Gastroesophageal sphincter (tissue), 4 donors: ENCODE results near the gene KRTAP3-2. TPM values are rescaled to one million over a fixed set of nuclear protein-coding genes. Genes with fewer than 3 reads are reported as not detected.

Experiments used
- ATAC-seq: fragments of 150-250 bp; one replicate; pipeline ENCODE4 v1.9.1; 2016; ENCODE audit warnings: mild to moderate bottlenecking, moderate library complexity
- H3K27ac ChIP-seq, 4 donors: fragments of 200-600 bp; sonication (generic) in 3 of 4; 1 replicate in 3 of 4; 2 replicates in 1 of 4; pipeline ENCODE4 v1.5.1; 2016 to 2019
- H3K27me3 ChIP-seq: fragments of 200-600 bp; sonication (generic); one replicate; pipeline ENCODE4 v1.5.1; 2019
- H3K36me3 ChIP-seq, 2 donors: fragments of 200-600 bp; sonication (generic); one replicate each; pipeline ENCODE4 v1.5.1; 2019; ENCODE audit warnings: control low read depth in 1 of 2
- H3K4me1 ChIP-seq, 3 donors: fragments of 200-600 bp; sonication (generic); 1 replicate in 2 of 3; 2 replicates in 1 of 3; pipeline ENCODE4 v1.5.1; 2016 to 2019; ENCODE audit warnings: control low read depth in 2 of 3
- H3K4me3 ChIP-seq, 2 donors: fragments of 200-600 bp; sonication (generic); one replicate each; pipeline ENCODE4 v1.5.1; 2019; ENCODE audit warnings: mild to moderate bottlenecking in 1 of 2, moderate library complexity in 1 of 2
- H3K9me3 ChIP-seq, 3 donors: fragments of 200-600 bp; sonication (generic); one replicate each; pipeline ENCODE4 v1.5.1; 2017 to 2019; ENCODE audit warnings: control low read depth in 2 of 3
- CTCF ChIP-seq, 4 experiments: fragments of 200-600 bp in 2 of 4; fragments of 450-650 bp in 2 of 4; sonication (generic) in 1 of 4; IDR thresholded peaks; one replicate each; pipeline ENCODE4 v1.5.1; 2017 to 2019; ENCODE audit warnings: antibody characterized with exemption in 4 of 4, mild to moderate bottlenecking in 2 of 4, moderate library complexity in 2 of 4
- EP300 ChIP-seq: sonication (generic); formaldehyde crosslinking; IDR thresholded peaks from one replicate; pipeline ENCODE4 v1.6.1; 2017; ENCODE audit warnings: antibody characterized with exemption, mild to moderate bottlenecking
- POLR2A ChIP-seq, 2 donors: fragments of 450-650 bp; IDR thresholded peaks; one replicate each; pipeline ENCODE4 v1.6.1; 2017; ENCODE audit warnings: antibody characterized with exemption in 2 of 2, mild to moderate bottlenecking in 2 of 2, moderate library complexity in 1 of 2
- POLR2AphosphoS5 ChIP-seq: sonication (generic); formaldehyde crosslinking; IDR thresholded peaks from one replicate; pipeline ENCODE4 v1.6.1; 2017; ENCODE audit warnings: antibody characterized with exemption
- WGBS, 2 donors: methylation state at CpG; one replicate each; pipeline ENCODE4 v1.1.5; 2018; ENCODE audit warnings: low coverage in 1 of 2; 5-methylcytosine and 5-hydroxymethylcytosine counted together
- small RNA-seq, 4 donors: library from RNA; depleted of rRNA; stranded (forward); fragments of <200 nt; gene quantifications; one replicate each; pipeline ENCODE3, GENCODE V24; 2016
- total RNA-seq, 4 donors: library from RNA; depleted of rRNA; stranded (reverse); fragments of >200 nt; gene quantifications; one replicate each; pipeline ENCODE4 v1.1.0, GENCODE V29; 2016

The KRTAP3-2 gene
- total RNA-seq, 4 donors from 2014 or later = not detected

- H3K36me3 ChIP-seq = no peaks in the 10 kb centered on the region
- H3K4me3 ChIP-seq = no peak overlapping the region
- 68 to 69% methylated on average over 2 of the region's 2 CpGs for WGBS, 2 donors
- H3K9me3 ChIP-seq = no peaks in the 10 kb centered on the region
- no peak overlapping the region for H3K27ac ChIP-seq
- ATAC-seq = no peak
- TF ChIP-seq CTCF (IDR thresholded peaks at IDR 0.05) (no peak), POLR2A (IDR thresholded peaks at IDR 0.05) (no peak), POLR2AphosphoS5 (no peak)
- peaks cover 25% of the 10 kb centered on the region for H3K27me3 ChIP-seq
- H3K4me1 ChIP-seq = no peaks in the 10 kb centered on the region
These were observed 47.6 kb downstream of the KRTAP3-2 start for GRCh38 chr17:40952154-40952553.

GRCh38 chr17:40951011-40951622, 48.6 kb downstream of the KRTAP3-2 start:
- WGBS, 2 donors = 100% methylated on average over 1 to 2 of the region's 2 CpGs
- no peak overlapping the region for H3K4me3 ChIP-seq
- H3K9me3 ChIP-seq = no peaks in the 10 kb centered on the region
- ATAC-seq = no peak
- no peaks in the 10 kb centered on the region for H3K4me1 ChIP-seq
- H3K36me3 ChIP-seq = no peaks in the 10 kb centered on the region
- peaks cover 35% of the 10 kb centered on the region for H3K27me3 ChIP-seq
- TF ChIP-seq CTCF (IDR thresholded peaks at IDR 0.05) (no peak), POLR2A (IDR thresholded peaks at IDR 0.05) (no peak), POLR2AphosphoS5 (no peak), EP300 (no peak)
- H3K27ac ChIP-seq = no peak overlapping the region

GRCh38 chr17:40950176-40950575, 49.5 kb downstream of the KRTAP3-2 start:
- no peak for ATAC-seq
- WGBS, 2 donors = 74 to 89% methylated on average over 6 to 7 of the region's 7 CpGs
- Histone ChIP-seq H3K27me3 (peaks cover 32% of the 10 kb centered on the region), H3K9me3 (no peaks in the 10 kb centered on the region), H3K36me3 (no peaks in the 10 kb centered on the region), H3K4me3 (no peak overlapping the region), H3K4me1 (no peaks in the 10 kb centered on the region), H3K27ac (no peak overlapping the region)
- TF ChIP-seq POLR2AphosphoS5 (no peak), CTCF (IDR thresholded peaks at IDR 0.05) (no peak), EP300 (no peak), POLR2A (IDR thresholded peaks at IDR 0.05) (no peak)

GRCh38 chr17:40949418-40949817, 50.3 kb downstream of the KRTAP3-2 start:
- H3K4me1 ChIP-seq = no peaks in the 10 kb centered on the region
- no peak for ATAC-seq
- no peak for TF ChIP-seq POLR2A (IDR thresholded peaks at IDR 0.05)
- no peak for TF ChIP-seq CTCF (IDR thresholded peaks at IDR 0.05)
- no peak for TF ChIP-seq EP300
- no peak for TF ChIP-seq POLR2AphosphoS5
- no peaks in the 10 kb centered on the region for H3K9me3 ChIP-seq
- peaks cover 35% of the 10 kb centered on the region for H3K27me3 ChIP-seq
- no peak overlapping the region for H3K27ac ChIP-seq
- WGBS, 2 donors = 26 to 48% methylated on average over 3 to 8 of the region's 10 CpGs
- no peak overlapping the region for H3K4me3 ChIP-seq
- H3K36me3 ChIP-seq = no peaks in the 10 kb centered on the region

Small RNA genes lying within 50 kb of the gene (small RNA-seq; reads per million reads assigned to genes)
- 0 reads per million in 4 donors for gene KRTAP3-4P

Other genes starting within 250 kb of the KRTAP3-2 start
- gene KRT25, start 244.6 kb downstream of the KRTAP3-2 start, total RNA-seq = not detected
- gene KRT26, start 227.7 kb downstream of the KRTAP3-2 start, total RNA-seq = not detected
- not detected for gene KRT27, start 217.4 kb downstream of the KRTAP3-2 start, total RNA-seq
- gene KRT28, start 199.9 kb downstream of the KRTAP3-2 start, total RNA-seq = not detected
- 10 to 100 TPM in 3 of 4 donors, 1 to 10 TPM in 1; 5.1 to 14.3 (median 10.6) TPM for gene KRT10, start 177.3 kb downstream of the KRTAP3-2 start, total RNA-seq
- gene KRT12, start 132.7 kb downstream of the KRTAP3-2 start, total RNA-seq = not detected
- not detected for gene KRT20, start 114.7 kb downstream of the KRTAP3-2 start, total RNA-seq
- gene KRT23, start 62.3 kb downstream of the KRTAP3-2 start, total RNA-seq = 1 to 10 TPM in 1 of 4 donors, not detected in 3; 6.1 TPM
- gene KRT39, start 33.0 kb downstream of the KRTAP3-2 start, total RNA-seq = not detected
- gene KRT40, start 15.6 kb downstream of the KRTAP3-2 start, total RNA-seq = not detected
- not detected for gene KRTAP3-3, start 5.7 kb downstream of the KRTAP3-2 start, total RNA-seq
- not detected for gene KRTAP3-1, start 9.2 kb upstream of the KRTAP3-2 start, total RNA-seq
- gene KRTAP1-5, start 27.3 kb upstream of the KRTAP3-2 start, total RNA-seq = not detected
- not detected for gene KRTAP1-4, start 30.3 kb upstream of the KRTAP3-2 start, total RNA-seq
- gene KRTAP1-3, start 35.0 kb upstream of the KRTAP3-2 start, total RNA-seq = not detected
- not detected for gene KRTAP1-1, start 41.5 kb upstream of the KRTAP3-2 start, total RNA-seq
- not detected for gene KRTAP2-1, start 47.4 kb upstream of the KRTAP3-2 start, total RNA-seq
- not detected for gene KRTAP2-2, start 55.3 kb upstream of the KRTAP3-2 start, total RNA-seq
- not detected for gene KRTAP2-3, start 60.2 kb upstream of the KRTAP3-2 start, total RNA-seq
- gene KRTAP2-4, start 66.0 kb upstream of the KRTAP3-2 start, total RNA-seq = not detected
- not detected for gene KRTAP4-7, start 84.2 kb upstream of the KRTAP3-2 start, total RNA-seq
- gene KRTAP4-8, start 98.2 kb upstream of the KRTAP3-2 start, total RNA-seq = not detected
- gene KRTAP4-16, start 102.3 kb upstream of the KRTAP3-2 start, total RNA-seq = not detected
- gene KRTAP4-9, start 105.5 kb upstream of the KRTAP3-2 start, total RNA-seq = not detected
- gene KRTAP4-11, start 118.5 kb upstream of the KRTAP3-2 start, total RNA-seq = not detected
- not detected for gene KRTAP4-12, start 124.3 kb upstream of the KRTAP3-2 start, total RNA-seq
- not detected for gene KRTAP4-6, start 140.6 kb upstream of the KRTAP3-2 start, total RNA-seq
- gene KRTAP4-5, start 149.9 kb upstream of the KRTAP3-2 start, total RNA-seq = not detected
- gene KRTAP4-4, start 160.8 kb upstream of the KRTAP3-2 start, total RNA-seq = not detected
- gene KRTAP4-3, start 168.3 kb upstream of the KRTAP3-2 start, total RNA-seq = not detected
- gene KRTAP4-2, start 178.3 kb upstream of the KRTAP3-2 start, total RNA-seq = not detected
- not detected for gene KRTAP4-1, start 185.0 kb upstream of the KRTAP3-2 start, total RNA-seq
- gene KRTAP9-1, start 190.0 kb upstream of the KRTAP3-2 start, total RNA-seq = not detected
- gene KRTAP9-2, start 226.7 kb upstream of the KRTAP3-2 start, total RNA-seq = not detected
- not detected for gene KRTAP9-3, start 232.5 kb upstream of the KRTAP3-2 start, total RNA-seq
- gene KRTAP9-8, start 238.1 kb upstream of the KRTAP3-2 start, total RNA-seq = not detected
- gene KRTAP9-4, start 249.8 kb upstream of the KRTAP3-2 start, total RNA-seq = not detected